Measurements from ENCODE around the gene ARHGAP28.
"Not testable (repeated sequence)": the region's sequence is repeated elsewhere in the genome, so short reads cannot be mapped to it uniquely, and the experiment has no call there.

The ARHGAP28 gene

GRCh38 chr18:6816154-6816553 lies 86.6 kb downstream of the ARHGAP28 start:
- Mint-ChIP-seq H3K27me3 (ENCODE audit: low read depth, poor library complexity) (no peaks in the 10 kb centered on the region), H3K4me3 (no peak overlapping the region), H3K4me1 (no peaks in the 10 kb centered on the region), H3K36me3 (ENCODE audit: low read depth) (peaks cover 57% of the 10 kb centered on the region), H3K9me3 (peaks cover 58% of the 10 kb centered on the region), H3K27ac (no peak overlapping the region)
- TF ChIP-seq CTCF (IDR thresholded peaks at IDR 0.05): no peak
- DNase-seq: no peak

- no peak for DNase-seq
- H3K9me3 Mint-ChIP-seq: peaks cover 71% of the 10 kb centered on the region
- no peaks in the 10 kb centered on the region for H3K4me1 Mint-ChIP-seq
- TF ChIP-seq CTCF (IDR thresholded peaks at IDR 0.05): no peak
- H3K27me3 Mint-ChIP-seq (ENCODE audit: low read depth, poor library complexity): no peaks in the 10 kb centered on the region
- no peak overlapping the region for H3K27ac Mint-ChIP-seq
- peaks cover 61% of the 10 kb centered on the region for H3K36me3 Mint-ChIP-seq (ENCODE audit: low read depth)
- no peak overlapping the region for H3K4me3 Mint-ChIP-seq
Measured at GRCh38 chr18:6819332-6819731, 89.8 kb downstream of the ARHGAP28 start.

- no peaks in the 10 kb centered on the region for H3K27me3 Mint-ChIP-seq (ENCODE audit: low read depth, poor library complexity)
- no peak for DNase-seq
- no peak for TF ChIP-seq CTCF (IDR thresholded peaks at IDR 0.05)
- H3K4me3 Mint-ChIP-seq: no peak overlapping the region
- H3K9me3 Mint-ChIP-seq: peaks cover 69% of the 10 kb centered on the region
- H3K36me3 Mint-ChIP-seq (ENCODE audit: low read depth): peaks cover 59% of the 10 kb centered on the region
- no peak overlapping the region for H3K27ac Mint-ChIP-seq
- H3K4me1 Mint-ChIP-seq: no peaks in the 10 kb centered on the region
Measured at GRCh38 chr18:6820314-6820713, 90.8 kb downstream of the ARHGAP28 start.

GRCh38 chr18:6821356-6821755 lies 91.8 kb downstream of the ARHGAP28 start:
- no peak overlapping the region for H3K27ac Mint-ChIP-seq
- no peak for DNase-seq
- H3K4me1 Mint-ChIP-seq: no peaks in the 10 kb centered on the region
- H3K9me3 Mint-ChIP-seq: peaks cover 68% of the 10 kb centered on the region
- H3K36me3 Mint-ChIP-seq (ENCODE audit: low read depth): peaks cover 59% of the 10 kb centered on the region
- no peak overlapping the region for H3K4me3 Mint-ChIP-seq
- no peaks in the 10 kb centered on the region for H3K27me3 Mint-ChIP-seq (ENCODE audit: low read depth, poor library complexity)
- no peak for TF ChIP-seq CTCF (IDR thresholded peaks at IDR 0.05)

- not testable (repeated sequence) for H3K4me1 Mint-ChIP-seq; DNase-seq; H3K27me3 Mint-ChIP-seq (ENCODE audit: low read depth, poor library complexity); H3K4me3 Mint-ChIP-seq; H3K27ac Mint-ChIP-seq
- H3K9me3 Mint-ChIP-seq: peaks cover 62% of the 10 kb centered on the region
- H3K36me3 Mint-ChIP-seq (ENCODE audit: low read depth): peaks cover 83% of the 10 kb centered on the region
Measured at GRCh38 chr18:6827161-6827560, 97.6 kb downstream of the ARHGAP28 start.

GRCh38 chr18:6827566-6827965 lies 98.0 kb downstream of the ARHGAP28 start:
- H3K36me3 Mint-ChIP-seq (ENCODE audit: low read depth): peaks cover 84% of the 10 kb centered on the region
- not testable (repeated sequence) for H3K27ac Mint-ChIP-seq; H3K27me3 Mint-ChIP-seq (ENCODE audit: low read depth, poor library complexity); H3K4me1 Mint-ChIP-seq; H3K4me3 Mint-ChIP-seq; DNase-seq
- peaks cover 64% of the 10 kb centered on the region for H3K9me3 Mint-ChIP-seq

GRCh38 chr18:6830916-6831315 lies 101.4 kb downstream of the ARHGAP28 start:
- peaks cover 44% of the 10 kb centered on the region for H3K9me3 Mint-ChIP-seq
- no peak for DNase-seq
- peaks cover 72% of the 10 kb centered on the region for H3K36me3 Mint-ChIP-seq (ENCODE audit: low read depth)
- H3K27me3 Mint-ChIP-seq (ENCODE audit: low read depth, poor library complexity): no peaks in the 10 kb centered on the region
- H3K4me1 Mint-ChIP-seq: peaks cover 4% of the 10 kb centered on the region
- TF ChIP-seq CTCF (IDR thresholded peaks at IDR 0.05): no peak
- H3K27ac Mint-ChIP-seq: no peak overlapping the region
- no peak overlapping the region for H3K4me3 Mint-ChIP-seq
